Activated CD4-positive, alpha-beta T cell treated with anti-CD3 and anti-CD28 coated beads for 36 hours (primary cell): ENCODE results near the gene AMELX. TPM values are rescaled to one million over a fixed set of nuclear protein-coding genes. Genes with fewer than 3 reads are reported as not detected.

Experiments
- ATAC-seq: fragments of 200-7000 bp; cut with Tn5 transposase; one replicate; pipeline ENCODE4 v1.10.0; 2021; ENCODE audit warnings: mild to moderate bottlenecking, moderate library complexity
- CTCF ChIA-PET: fragments of 350-600 bp; sonication (Branson Sonifier 250); formaldehyde crosslinking; loops from one replicate; lab custom pipeline; 2021; ENCODE audit warnings: antibody characterized with exemption; lab: Charles Lee
- POLR2A ChIA-PET: fragments of 350-600 bp; sonication (Branson Sonifier 250); formaldehyde crosslinking; loops from one replicate; lab custom pipeline; 2021; ENCODE audit warnings: antibody characterized with exemption, inconsistent platforms; lab: Charles Lee
- DNase-seq: peaks from one replicate; pipeline ENCODE4 v3.0.0-alpha.2; 2020
- H3K27ac Mint-ChIP-seq: one replicate; pipeline ENCODE4 v1.8.0; 2021; ENCODE audit warnings: mixed read lengths
- H3K27me3 Mint-ChIP-seq: one replicate; pipeline ENCODE4 v1.8.0; 2021; ENCODE audit warnings: mixed read lengths
- H3K36me3 Mint-ChIP-seq: one replicate; pipeline ENCODE4 v1.8.0; 2021; ENCODE audit warnings: low read depth, mixed read lengths
- H3K4me1 Mint-ChIP-seq: one replicate; pipeline ENCODE4 v1.8.0; 2021; ENCODE audit warnings: mixed read lengths
- H3K4me3 Mint-ChIP-seq: one replicate; pipeline ENCODE4 v1.8.0; 2021; ENCODE audit warnings: mild to moderate bottlenecking, moderate library complexity, mixed read lengths
- H3K9me3 Mint-ChIP-seq: one replicate; pipeline ENCODE4 v1.8.0; 2021; ENCODE audit warnings: low read depth, mixed read lengths
- intact Hi-C, 2 experiments: fragments of 100-400 bp; cut with DNase I in 1 of 2; cut with micrococcal nuclease in 1 of 2; formaldehyde crosslinking; loops; one replicate each; pipeline versions ENCODE4 v1.14.2 to v1.15.1; 2022 to 2024; cut with DNase I, micrococcal nuclease
- total RNA-seq, 2 experiments: library from RNA; stranded (reverse); gene quantifications; one replicate each; pipeline ENCODE4 v1.2.3, GENCODE V29; 2021

AMELX gene
- total RNA-seq: not detected

DNA sequence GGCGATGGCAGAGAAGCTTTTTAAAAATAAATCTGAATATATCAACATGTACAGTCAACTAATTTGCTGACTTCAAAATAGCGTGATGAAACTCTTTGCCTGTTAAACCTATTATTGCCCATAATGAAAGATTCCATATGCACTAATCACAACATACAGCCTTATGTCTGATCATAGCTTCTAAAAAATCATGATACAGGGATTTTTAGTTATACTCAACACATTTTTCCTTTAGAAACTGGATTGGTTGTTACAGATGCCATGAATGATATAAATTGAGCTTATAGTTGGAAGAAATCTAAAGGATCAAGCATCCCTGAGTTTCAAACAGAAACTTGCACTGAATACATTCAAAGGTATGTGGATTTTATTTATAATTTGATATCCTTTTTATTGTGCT lies at the start of gene AMELX:
Gene AMELX (plus strand): TSS at position 301 of the 400 bp plus-strand sequence. CDS start 1,376 bp downstream, outside the sequence.
- ChIA-PET CTCF (interaction anchor here (0.7 kb wide), 1 partner anchor 9 kb away, joined by 3 read pairs; no protein-coding TSS in a partner anchor), POLR2A (no interaction called here)
- no peaks in the 10 kb centered on the region for H3K36me3 Mint-ChIP-seq
- no peaks in the 10 kb centered on the region for H3K27me3 Mint-ChIP-seq
- no peak within 1 kb of the TSS for H3K4me3 Mint-ChIP-seq
- no peak for ATAC-seq
- H3K9me3 Mint-ChIP-seq: no peaks in the 10 kb centered on the region
- no peak for DNase-seq
- intact Hi-C loops: no loop called here
- H3K27ac Mint-ChIP-seq: no peak within 1 kb of the TSS
- no peaks in the 10 kb centered on the region for H3K4me1 Mint-ChIP-seq

DNA sequence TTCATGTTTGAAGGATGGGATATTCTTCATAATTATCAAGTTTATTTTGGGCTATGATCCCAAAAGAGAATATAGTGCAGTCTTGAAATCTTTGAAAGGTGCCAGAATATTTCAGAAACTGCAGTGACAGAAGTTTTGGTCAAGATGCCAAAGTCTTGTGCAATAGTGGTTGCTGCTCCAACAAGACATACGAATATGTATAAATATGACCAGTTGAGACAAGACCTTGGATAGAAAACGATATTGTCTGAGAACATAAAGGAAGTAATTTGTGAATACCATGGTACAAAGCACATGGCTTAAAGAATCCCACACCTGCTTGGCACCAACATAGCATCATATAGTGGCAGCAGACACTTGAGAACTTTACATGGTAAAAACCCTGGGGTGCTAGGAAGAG lies 48.6 kb upstream of the AMELX start:
- DNase-seq (no peak), ATAC-seq (no peak)
- ChIA-PET CTCF (no interaction called here), POLR2A (no interaction called here)
- peaks cover 5% of the 10 kb centered on the region for H3K27me3 Mint-ChIP-seq
- no peak overlapping the region for H3K27ac Mint-ChIP-seq
- H3K4me1 Mint-ChIP-seq: no peaks in the 10 kb centered on the region
- no peaks in the 10 kb centered on the region for H3K36me3 Mint-ChIP-seq
- intact Hi-C loops: no loop called here
- H3K4me3 Mint-ChIP-seq: no peak overlapping the region
- H3K9me3 Mint-ChIP-seq: no peaks in the 10 kb centered on the region

DNA sequence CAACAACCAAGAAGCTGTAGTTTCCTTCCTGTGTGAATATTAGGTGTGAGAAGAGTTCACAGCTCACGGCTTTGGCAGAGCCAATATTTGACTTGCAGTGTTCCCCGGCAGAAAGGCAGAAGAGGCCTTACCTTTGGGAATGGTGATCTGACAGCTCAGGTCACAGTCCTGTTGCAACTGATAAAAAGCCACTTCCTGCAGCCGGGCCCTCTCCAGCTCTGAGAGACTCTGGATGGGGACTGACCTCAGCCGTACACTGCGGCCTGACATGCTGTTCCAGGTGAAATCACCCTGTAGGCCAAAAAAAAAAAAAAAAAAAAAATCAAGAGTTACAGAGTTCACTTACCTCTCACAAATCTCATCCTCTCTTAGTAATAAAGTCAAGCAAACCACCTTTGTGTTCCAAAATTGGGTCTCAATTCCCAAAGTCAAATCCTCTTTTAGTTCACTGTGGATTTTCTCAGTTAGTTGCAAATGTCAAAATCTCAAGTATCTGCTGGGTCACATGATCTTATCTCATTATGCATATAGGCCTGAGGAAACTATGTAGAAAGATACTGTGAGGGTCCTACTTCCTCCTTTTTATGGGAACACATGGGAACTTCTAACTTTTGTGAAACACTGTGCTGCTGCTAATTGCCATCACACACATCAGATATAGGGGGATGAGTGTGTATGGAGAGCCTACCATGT lies 38.6 kb upstream of the AMELX start:
- no peak overlapping the region for H3K27ac Mint-ChIP-seq
- no peaks in the 10 kb centered on the region for H3K9me3 Mint-ChIP-seq
- no peaks in the 10 kb centered on the region for H3K4me1 Mint-ChIP-seq
- POLR2A ChIA-PET: no interaction called here
- peaks cover 3% of the 10 kb centered on the region for H3K27me3 Mint-ChIP-seq
- intact Hi-C loops: no loop called here
- DNase-seq: no peak
- ATAC-seq: no peak
- CTCF ChIA-PET: no interaction called here
- H3K36me3 Mint-ChIP-seq: no peaks in the 10 kb centered on the region
- no peak overlapping the region for H3K4me3 Mint-ChIP-seq

DNA sequence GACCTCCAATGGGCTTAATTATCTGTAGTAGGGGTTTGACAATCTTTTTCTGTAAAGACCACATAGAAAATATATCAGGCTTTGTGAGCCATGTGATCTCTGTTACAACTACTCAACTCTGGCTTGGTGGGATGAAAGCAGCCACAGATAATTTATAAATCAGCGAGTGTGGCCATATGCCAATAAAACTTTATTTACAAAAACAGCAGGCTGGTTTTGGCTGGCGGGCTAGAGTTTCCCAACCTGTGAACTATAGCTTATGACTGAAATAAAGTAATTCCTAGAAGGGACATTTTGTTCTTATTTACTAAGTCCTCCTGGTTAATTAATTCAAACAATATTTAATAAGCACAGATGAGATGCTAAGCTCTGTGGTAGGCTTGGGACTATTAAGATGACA lies 35.9 kb upstream of the AMELX start:
- no peak overlapping the region for H3K4me3 Mint-ChIP-seq

DNA sequence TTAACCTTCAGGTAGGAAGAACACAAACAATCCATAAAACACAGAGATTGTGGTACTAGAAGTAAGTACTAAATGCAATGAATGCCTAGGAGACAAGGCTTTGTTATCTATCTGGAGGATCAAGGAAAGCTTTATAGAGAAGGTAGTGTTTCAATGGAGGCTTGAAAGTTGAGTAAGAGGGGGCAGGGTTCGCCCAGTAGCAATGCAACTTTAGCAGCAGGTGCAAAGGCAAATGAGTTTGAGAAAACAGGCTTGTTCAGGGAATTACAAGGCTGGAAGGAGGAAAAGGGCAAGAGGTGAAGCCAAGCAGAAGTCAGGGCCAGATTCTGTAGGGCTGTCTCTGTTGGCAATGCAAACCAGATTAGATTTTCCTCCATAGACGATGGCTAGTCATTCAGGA lies 35.5 kb upstream of the AMELX start:
- CTCF ChIA-PET: no interaction called here
- H3K27ac Mint-ChIP-seq: no peak overlapping the region
- no peak for ATAC-seq
- peaks cover 5% of the 10 kb centered on the region for H3K27me3 Mint-ChIP-seq
- no peaks in the 10 kb centered on the region for H3K9me3 Mint-ChIP-seq
- H3K36me3 Mint-ChIP-seq: no peaks in the 10 kb centered on the region
- intact Hi-C loops: no loop called here
- no peak for DNase-seq
- no peak overlapping the region for H3K4me3 Mint-ChIP-seq
- H3K4me1 Mint-ChIP-seq: no peaks in the 10 kb centered on the region
- POLR2A ChIA-PET: no interaction called here

More for the DNA sequence above, 35.9 kb upstream of the AMELX start:
- intact Hi-C loops: no loop called here
- DNase-seq (no peak), ATAC-seq (no peak)
- Mint-ChIP-seq H3K36me3 (no peaks in the 10 kb centered on the region), H3K4me1 (no peaks in the 10 kb centered on the region), H3K27me3 (peaks cover 5% of the 10 kb centered on the region), H3K27ac (no peak overlapping the region), H3K9me3 (no peaks in the 10 kb centered on the region)
- POLR2A ChIA-PET: no interaction called here
- CTCF ChIA-PET: no interaction called here

DNA sequence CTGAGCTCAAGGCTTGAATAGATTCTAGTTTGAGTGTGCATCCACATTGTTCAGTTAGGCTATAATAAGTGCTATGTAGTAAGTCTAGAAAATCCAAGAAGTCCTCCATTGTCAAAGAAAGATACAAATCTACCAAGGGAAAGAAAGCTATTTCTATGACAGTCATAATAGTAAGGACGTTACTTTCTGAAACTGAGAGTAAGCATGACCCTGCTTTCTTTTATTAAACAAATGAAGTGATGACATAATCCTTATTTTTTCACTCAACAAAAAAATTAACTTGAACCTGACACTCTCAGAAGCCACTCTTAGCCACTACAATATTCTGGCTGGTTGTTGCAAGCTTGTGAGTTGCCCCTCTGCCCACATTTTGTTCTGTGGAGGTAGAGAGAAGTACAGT lies 33.8 kb upstream of the AMELX start:
- Mint-ChIP-seq H3K36me3 (no peaks in the 10 kb centered on the region), H3K4me1 (no peaks in the 10 kb centered on the region), H3K9me3 (no peaks in the 10 kb centered on the region), H3K27me3 (peaks cover 5% of the 10 kb centered on the region), H3K27ac (no peak overlapping the region), H3K4me3 (no peak overlapping the region)
- ChIA-PET CTCF (no interaction called here), POLR2A (no interaction called here)
- intact Hi-C loops: no loop called here
- DNase-seq (no peak), ATAC-seq (no peak)

DNA sequence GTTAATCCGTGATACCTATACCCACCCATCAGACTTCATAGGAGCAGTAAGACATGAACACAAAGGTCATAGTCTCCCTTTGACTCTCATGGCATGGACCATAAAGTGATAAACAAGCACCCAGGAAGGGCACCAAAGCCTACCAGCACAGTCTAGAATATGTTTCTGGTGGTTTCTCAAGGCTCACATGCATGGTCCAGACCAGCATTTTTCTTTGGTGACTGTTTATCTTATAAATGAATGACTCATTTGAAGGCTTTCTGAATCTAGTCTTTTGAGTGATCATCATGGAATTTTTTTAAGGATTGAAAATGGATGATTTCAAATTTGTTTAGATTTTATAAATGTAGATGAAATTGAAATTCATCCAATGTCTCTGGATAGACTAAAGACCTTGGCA lies 32.0 kb upstream of the AMELX start:
- intact Hi-C loops: no loop called here
- Mint-ChIP-seq H3K36me3 (no peaks in the 10 kb centered on the region), H3K4me1 (no peaks in the 10 kb centered on the region), H3K9me3 (no peaks in the 10 kb centered on the region), H3K27me3 (peaks cover 2% of the 10 kb centered on the region), H3K27ac (no peak overlapping the region), H3K4me3 (no peak overlapping the region)
- DNase-seq (no peak), ATAC-seq (no peak)
- ChIA-PET CTCF (no interaction called here), POLR2A (no interaction called here)

DNA sequence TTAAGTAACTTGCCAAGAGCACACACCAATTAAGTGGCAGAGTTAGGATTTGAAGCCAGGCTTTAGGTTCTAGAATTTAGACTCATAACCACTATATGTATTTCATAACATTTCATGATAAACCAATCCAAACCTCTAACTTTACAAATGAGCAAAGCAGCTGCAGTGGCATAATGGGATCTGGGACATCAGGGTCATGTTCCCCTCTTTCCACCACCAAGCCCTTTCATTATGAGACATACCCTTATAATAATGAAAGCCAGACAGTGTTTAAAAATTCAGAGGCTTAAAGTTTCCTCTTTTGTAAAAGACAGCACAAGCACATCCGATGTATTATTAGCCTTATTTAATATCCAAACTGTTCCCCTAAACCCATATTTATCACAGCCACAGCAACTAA lies 28.3 kb upstream of the AMELX start:
- Mint-ChIP-seq H3K4me1 (no peaks in the 10 kb centered on the region), H3K27me3 (no peaks in the 10 kb centered on the region), H3K27ac (no peak overlapping the region), H3K9me3 (no peaks in the 10 kb centered on the region), H3K36me3 (no peaks in the 10 kb centered on the region), H3K4me3 (no peak overlapping the region)
- ChIA-PET POLR2A (no interaction called here), CTCF (no interaction called here)
- intact Hi-C loops: no loop called here
- no peak for ATAC-seq
- DNase-seq: no peak

DNA sequence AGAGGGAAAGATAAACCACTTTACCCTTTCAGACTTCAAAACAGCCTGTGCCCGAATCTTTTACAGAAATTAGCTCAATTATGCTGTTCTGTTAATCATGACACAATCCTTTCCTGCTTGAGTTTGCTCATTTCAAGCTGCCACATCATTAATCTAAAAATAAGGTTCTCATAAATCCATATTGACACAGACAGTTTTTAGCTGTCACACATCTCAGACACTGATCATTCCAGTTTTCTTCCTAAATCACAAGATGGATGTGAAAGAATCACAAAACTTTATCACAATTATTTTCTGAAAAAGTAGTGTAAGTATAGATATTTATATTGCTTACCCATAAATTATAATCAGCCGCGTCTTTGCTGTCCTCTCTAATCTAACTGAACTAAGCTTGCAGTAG lies 27.9 kb upstream of the AMELX start:
- ChIA-PET CTCF (no interaction called here), POLR2A (no interaction called here)
- DNase-seq: no peak
- Mint-ChIP-seq H3K36me3 (no peaks in the 10 kb centered on the region), H3K4me3 (no peak overlapping the region), H3K27me3 (no peaks in the 10 kb centered on the region), H3K4me1 (no peaks in the 10 kb centered on the region), H3K27ac (no peak overlapping the region), H3K9me3 (no peaks in the 10 kb centered on the region)
- intact Hi-C loops: no loop called here
- ATAC-seq: no peak

DNA sequence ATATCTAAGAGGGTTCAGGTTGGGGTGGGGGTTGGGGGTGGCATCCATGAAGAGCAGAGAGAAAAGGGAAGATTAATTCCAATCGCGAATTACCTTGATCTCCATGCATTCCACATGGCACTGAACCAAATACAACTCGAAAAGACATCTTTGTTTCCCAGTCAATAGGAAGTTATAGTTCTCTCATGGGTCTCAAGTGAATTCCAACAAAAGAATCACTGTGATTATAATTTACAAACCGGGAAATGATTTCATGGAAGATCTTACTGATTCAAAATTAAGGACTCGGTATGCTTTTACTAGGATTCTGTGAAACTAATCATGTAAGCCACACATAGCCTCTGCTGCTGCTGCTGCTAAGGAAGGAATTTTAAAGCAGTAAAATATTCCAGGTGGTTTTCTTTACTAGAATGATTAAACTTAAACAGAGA lies 26.6 kb upstream of the AMELX start:
- no peaks in the 10 kb centered on the region for H3K27me3 Mint-ChIP-seq
- DNase-seq (no peak), ATAC-seq (no peak)
- ChIA-PET CTCF (no interaction called here), POLR2A (no interaction called here)
- H3K27ac Mint-ChIP-seq: no peak overlapping the region
- intact Hi-C loops: no loop called here
- H3K4me3 Mint-ChIP-seq: no peak overlapping the region
- H3K4me1 Mint-ChIP-seq: no peaks in the 10 kb centered on the region
- H3K9me3 Mint-ChIP-seq: no peaks in the 10 kb centered on the region
- H3K36me3 Mint-ChIP-seq: no peaks in the 10 kb centered on the region

DNA sequence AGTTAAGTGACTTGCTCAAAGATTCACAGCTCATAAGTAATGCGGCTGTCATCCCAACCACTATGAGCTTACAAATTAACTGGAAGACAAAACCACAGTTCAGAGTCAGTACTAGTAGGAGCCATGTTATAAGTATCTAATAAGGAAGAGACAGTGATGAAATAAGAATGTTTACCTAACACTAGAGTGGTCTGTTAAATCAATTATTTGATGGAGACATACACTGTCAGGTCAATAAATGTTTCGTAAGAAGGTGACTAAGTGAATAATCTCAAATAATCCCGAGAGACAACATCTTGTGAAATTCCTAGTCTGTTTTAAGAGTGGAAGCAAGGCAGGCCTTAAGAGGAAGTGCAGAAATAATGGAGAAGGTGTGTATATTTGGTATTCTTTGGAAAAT lies 25.8 kb upstream of the AMELX start:
- Mint-ChIP-seq H3K36me3 (no peaks in the 10 kb centered on the region), H3K27me3 (no peaks in the 10 kb centered on the region), H3K4me3 (no peak overlapping the region), H3K4me1 (no peaks in the 10 kb centered on the region), H3K27ac (no peak overlapping the region), H3K9me3 (no peaks in the 10 kb centered on the region)
- DNase-seq (no peak), ATAC-seq (no peak)
- CTCF ChIA-PET: no interaction called here
- intact Hi-C loops: no loop called here
- POLR2A ChIA-PET: no interaction called here

DNA sequence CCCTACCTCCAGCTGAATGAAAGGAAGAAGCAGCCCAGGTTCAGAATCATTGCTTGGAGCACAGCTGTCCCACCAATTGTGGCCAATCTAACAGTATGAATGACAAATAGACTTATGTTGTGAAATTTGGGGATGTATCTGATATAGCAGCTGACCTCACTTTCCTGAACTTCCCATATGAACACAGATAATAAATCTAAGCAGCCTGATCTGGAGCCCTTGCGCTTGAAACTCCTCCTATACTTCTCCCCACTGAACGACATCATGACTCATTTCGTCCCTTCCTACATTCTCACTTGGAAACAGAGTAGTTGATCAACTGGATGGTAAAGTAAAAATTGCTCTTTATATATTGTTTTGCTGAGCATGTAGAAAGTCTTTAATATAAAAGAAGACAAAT lies 24.2 kb upstream of the AMELX start:
- ATAC-seq: no peak
- intact Hi-C loops: no loop called here
- no peaks in the 10 kb centered on the region for H3K27me3 Mint-ChIP-seq

More for the DNA sequence above, 24.2 kb upstream of the AMELX start:
- no peak for DNase-seq
- Mint-ChIP-seq H3K4me1 (no peaks in the 10 kb centered on the region), H3K36me3 (no peaks in the 10 kb centered on the region), H3K9me3 (no peaks in the 10 kb centered on the region), H3K4me3 (no peak overlapping the region), H3K27ac (no peak overlapping the region)
- ChIA-PET CTCF (interaction anchor here (0.6 kb wide), 1 partner anchor 276 kb away, joined by 3 read pairs; no protein-coding TSS in a partner anchor), POLR2A (no interaction called here)
